HEK293 (cell line): ENCODE results near the gene TM2D1.

Source experiments
- CTCF ChIA-PET: fragments of 350-600 bp; formaldehyde crosslinking; extraction: SDS; loops from one replicate; lab custom pipeline; 2021; ENCODE audit warnings: antibody characterized with exemption; lab: Yijun Ruan, JAX
- POLR2A ChIA-PET: fragments of 300-600 bp; formaldehyde crosslinking; extraction: SDS; loops from one replicate; lab custom pipeline; 2020; ENCODE audit warnings: antibody characterized with exemption, inconsistent platforms; lab: Yijun Ruan, JAX
- H3K27ac ChIP-seq: fragments of 200-500 bp; sonication (Bioruptor generic); 2 replicates; pipeline ENCODE4 v1.5.1; 2014; ENCODE audit warnings: low read depth, low read length, control low read depth, inconsistent platforms; ENCODE audit errors: extremely low read depth
- H3K36me3 ChIP-seq, 2 experiments: fragments of 200-500 bp in 1 of 2; sonication (Bioruptor generic) in 1 of 2; 1 replicate in 1 of 2; 2 replicates in 1 of 2; pipeline ENCODE4 v1.5.1; 2014 to 2017; ENCODE audit warnings: inconsistent platforms in 2 of 2, low read length in 2 of 2; ENCODE audit not compliant: control insufficient read depth in 2 of 2, insufficient read depth in 1 of 2
- H3K4me1 ChIP-seq: fragments of 200-500 bp; sonication (Bioruptor generic); 2 replicates; pipeline ENCODE4 v1.5.1; 2014; ENCODE audit warnings: mild to moderate bottlenecking, low read length, inconsistent platforms; ENCODE audit not compliant: control insufficient read depth, insufficient read depth
- H3K4me3 ChIP-seq: 2 replicates; pipeline ENCODE4 v1.5.1; 2011; ENCODE audit warnings: low read depth, mild to moderate bottlenecking, control low read depth, low read length, moderate library complexity
- H3K9me3 ChIP-seq: fragments of 200-500 bp; sonication (Bioruptor generic); 2 replicates; pipeline ENCODE4 v1.5.1; 2014; ENCODE audit warnings: low read depth, low read length, inconsistent platforms; ENCODE audit not compliant: control insufficient read depth, insufficient read depth
- IKZF3 ChIP-seq: fragments of 450-650 bp; IDR thresholded peaks from 2 replicates; pipeline ENCODE4 v1.5.0; 2018; ENCODE audit warnings: missing biosample characterization, mild to moderate bottlenecking, missing genetic modification characterization, moderate library complexity
- KLF17 ChIP-seq: fragments of 450-650 bp; formaldehyde crosslinking; IDR thresholded peaks from 2 replicates; pipeline ENCODE4 v1.5.1; 2016; ENCODE audit warnings: missing biosample characterization, missing genetic modification characterization
- KLF9 ChIP-seq: fragments of 450-650 bp; formaldehyde crosslinking; IDR thresholded peaks from 2 replicates; pipeline ENCODE4 v1.5.1; 2016; ENCODE audit warnings: missing biosample characterization, missing genetic modification characterization, low read depth
- PRDM10 ChIP-seq: fragments of 450-650 bp; formaldehyde crosslinking; IDR thresholded peaks from 2 replicates; pipeline ENCODE4 v1.5.1; 2016; ENCODE audit warnings: missing biosample characterization, missing genetic modification characterization
- SCRT2 ChIP-seq: fragments of 450-650 bp; formaldehyde crosslinking; IDR thresholded peaks from 2 replicates; pipeline ENCODE4 v1.5.1; 2016; ENCODE audit warnings: missing biosample characterization, missing genetic modification characterization
- ZBTB6 ChIP-seq: fragments of 450-650 bp; formaldehyde crosslinking; IDR thresholded peaks from 2 replicates; pipeline ENCODE4 v1.5.1; 2017; ENCODE audit warnings: missing biosample characterization, missing genetic modification characterization
- ZFP69B ChIP-seq: fragments of 450-650 bp; formaldehyde crosslinking; IDR thresholded peaks from 2 replicates; pipeline ENCODE4 v1.5.1; 2016; ENCODE audit warnings: missing biosample characterization, missing genetic modification characterization
- ZNF174 ChIP-seq: fragments of 450-650 bp; formaldehyde crosslinking; IDR thresholded peaks from 2 replicates; pipeline ENCODE4 v1.5.0; 2017; ENCODE audit warnings: missing biosample characterization, mild to moderate bottlenecking, missing genetic modification characterization
- ZNF529 ChIP-seq: fragments of 450-650 bp; formaldehyde crosslinking; IDR thresholded peaks from 2 replicates; pipeline ENCODE4 v1.5.1; 2017; ENCODE audit warnings: missing genetic modification characterization, missing biosample characterization; ENCODE audit not compliant: insufficient replicate concordance
- ZNF548 ChIP-seq: fragments of 450-650 bp; formaldehyde crosslinking; IDR thresholded peaks from 2 replicates; pipeline ENCODE4 v1.5.1; 2016; ENCODE audit warnings: missing biosample characterization, missing genetic modification characterization
- ZNF549 ChIP-seq: fragments of 450-650 bp; IDR thresholded peaks from 2 replicates; pipeline ENCODE4 v1.5.1; 2018; ENCODE audit warnings: missing biosample characterization, missing genetic modification characterization, mild to moderate bottlenecking, inconsistent platforms, moderate library complexity
- ZNF621 ChIP-seq: fragments of 450-650 bp; formaldehyde crosslinking; IDR thresholded peaks from 2 replicates; pipeline ENCODE4 v1.5.1; 2017; ENCODE audit warnings: missing biosample characterization, missing genetic modification characterization
- ZNF639 ChIP-seq: fragments of 450-650 bp; formaldehyde crosslinking; IDR thresholded peaks from 2 replicates; pipeline ENCODE4 v1.5.1; 2016; ENCODE audit warnings: missing biosample characterization, missing genetic modification characterization
- ZNF670 ChIP-seq: fragments of 450-650 bp; formaldehyde crosslinking; IDR thresholded peaks from 2 replicates; pipeline ENCODE4 v1.5.1; 2016; ENCODE audit warnings: missing biosample characterization, missing genetic modification characterization, low read depth
- ZNF776 ChIP-seq: fragments of 450-650 bp; formaldehyde crosslinking; IDR thresholded peaks from 2 replicates; pipeline ENCODE4 v1.5.0; 2017; ENCODE audit warnings: missing biosample characterization, missing genetic modification characterization, borderline replicate concordance
- ZSCAN30 ChIP-seq: fragments of 450-650 bp; IDR thresholded peaks from 2 replicates; pipeline ENCODE4 v1.5.1; 2018; ENCODE audit warnings: missing biosample characterization, mild to moderate bottlenecking, missing genetic modification characterization, moderate library complexity

The TM2D1 gene

GRCh38 chr1:61654067-61654466 is 70.9 kb downstream of the TM2D1 start (continued):
- TF ChIP-seq ZNF639 (tag by site-specific recombination) (no peak), ZFP69B (tag by site-specific recombination) (no peak), KLF9 (tag by site-specific recombination) (no peak), ZSCAN30 (tag by site-specific recombination) (no peak), ZNF548 (tag by site-specific recombination) (no peak)

- Histone ChIP-seq H3K36me3 (no peaks in the 10 kb centered on the region), H3K9me3 (no peaks in the 10 kb centered on the region), H3K4me1 (peaks cover 4% of the 10 kb centered on the region; the same call in 1 of the 2 replicates), H3K4me3 (no peak overlapping the region), H3K27ac (no peak overlapping the region)
- TF ChIP-seq ZNF174, result no peak
- no peak for TF ChIP-seq ZNF670 (tag by site-specific recombination)
- no peak for TF ChIP-seq ZNF529 (tag by site-specific recombination)
- TF ChIP-seq ZNF621 (tag by site-specific recombination), result no peak
- no peak for TF ChIP-seq ZBTB6
- TF ChIP-seq KLF17 (tag by site-specific recombination), result no peak
- no peak for TF ChIP-seq SCRT2
- POLR2A ChIA-PET, result no interaction called here
- CTCF ChIA-PET, result no interaction called here
Measured at GRCh38 chr1:61648983-61649742, 75.8 kb downstream of the TM2D1 start.

GRCh38 chr1:61647142-61647541 is 77.8 kb downstream of the TM2D1 start:
- peaks cover 4% of the 10 kb centered on the region; the same call in 1 of the 2 replicates for H3K4me1 ChIP-seq
- no peaks in the 10 kb centered on the region for H3K36me3 ChIP-seq
- ChIA-PET CTCF (no interaction called here), POLR2A (no interaction called here)
- TF ChIP-seq IKZF3 (tag by site-specific recombination) (no peak), ZNF776 (tag by site-specific recombination) (no peak), ZNF549 (tag by site-specific recombination) (no peak), PRDM10 (no peak)
- H3K27ac ChIP-seq, result no peak overlapping the region
- no peak overlapping the region for H3K4me3 ChIP-seq
- H3K9me3 ChIP-seq, result no peaks in the 10 kb centered on the region
